ENCODE data around the gene MS4A18. TPM values are rescaled to one million over a fixed set of nuclear protein-coding genes. Genes with fewer than 3 reads are reported as not detected.
A peak's percentile ranks its signal among the peaks of the same experiment; 100 is the strongest.

MS4A18 gene
- polyA plus RNA-seq, 3 donors = not detected

- DNase-seq (ENCODE audit: extremely low read depth in 1 of 11, low read depth in 9 of 11, low spot score in 4 of 11) = no peak
These were observed 56.3 kb downstream of the MS4A18 start for GRCh38 chr11:60780774-60781173.

GRCh38 chr11:60781286-60781980 lies 56.9 kb downstream of the MS4A18 start:
- no peak for DNase-seq (ENCODE audit: extremely low read depth in 1 of 11, low read depth in 9 of 11, low spot score in 4 of 11)

GRCh38 chr11:60781981-60782316 lies 57.4 kb downstream of the MS4A18 start:
- no peak for DNase-seq (ENCODE audit: extremely low read depth in 1 of 11, low read depth in 9 of 11, low spot score in 4 of 11)

- DNase-seq (ENCODE audit: extremely low read depth in 1 of 11, low read depth in 9 of 11, low spot score in 4 of 11) = no peak
These were observed 58.0 kb downstream of the MS4A18 start for GRCh38 chr11:60782393-60783140.

- DNase-seq (ENCODE audit: extremely low read depth in 1 of 11, low read depth in 9 of 11, low spot score in 4 of 11) = no peak
These were observed 58.6 kb downstream of the MS4A18 start for GRCh38 chr11:60783141-60783484.

- no peak for DNase-seq (ENCODE audit: extremely low read depth in 1 of 11, low read depth in 9 of 11, low spot score in 4 of 11)
These were observed 59.4 kb downstream of the MS4A18 start for GRCh38 chr11:60783911-60784310.

- no peak for DNase-seq (ENCODE audit: extremely low read depth in 1 of 11, low read depth in 9 of 11, low spot score in 4 of 11)
These were observed 60.6 kb downstream of the MS4A18 start, which contains the start of gene MS4A10 for GRCh38 chr11:60785136-60785535. TSS of gene MS4A10 (plus strand) at chr11:60785333. CDS start at chr11:60790336, 5,003 bp downstream.

GRCh38 chr11:60785806-60786361 lies 61.4 kb downstream of the MS4A18 start:
- no peak for DNase-seq (ENCODE audit: extremely low read depth in 1 of 11, low read depth in 9 of 11, low spot score in 4 of 11)

GRCh38 chr11:60786811-60787567 lies 62.5 kb downstream of the MS4A18 start:
- DNase-seq (ENCODE audit: extremely low read depth in 1 of 11, low read depth in 9 of 11, low spot score in 4 of 11) = peak in 1 of 11 donors; percentile 27

- DNase-seq (ENCODE audit: extremely low read depth in 1 of 11, low read depth in 9 of 11, low spot score in 4 of 11) = no peak
These were observed 64.0 kb downstream of the MS4A18 start for GRCh38 chr11:60788401-60789125.

GRCh38 chr11:60790726-60791125 lies 66.2 kb downstream of the MS4A18 start:
- no peak for DNase-seq (ENCODE audit: extremely low read depth in 1 of 11, low read depth in 9 of 11, low spot score in 4 of 11)

GRCh38 chr11:60791153-60791933 lies 66.8 kb downstream of the MS4A18 start:
- DNase-seq (ENCODE audit: extremely low read depth in 1 of 11, low read depth in 9 of 11, low spot score in 4 of 11) = no peak

GRCh38 chr11:60792521-60792920 lies 68.0 kb downstream of the MS4A18 start:
- DNase-seq (ENCODE audit: extremely low read depth in 1 of 11, low read depth in 9 of 11, low spot score in 4 of 11) = no peak

Other genes with a start within 250 kb of the MS4A18 start
- not detected for gene MS4A12, start 231.9 kb upstream of the MS4A18 start, polyA plus RNA-seq (ENCODE audit: insufficient read length in 3 of 3)
- not detected for gene MS4A13, start 209.3 kb upstream of the MS4A18 start, polyA plus RNA-seq (ENCODE audit: insufficient read length in 3 of 3)
- under 1 TPM in 1 of 3 donors, not detected in 2; 0.20 TPM for gene MS4A8, start 25.1 kb upstream of the MS4A18 start, polyA plus RNA-seq (ENCODE audit: insufficient read length in 3 of 3)
- gene MS4A15, start 32.1 kb downstream of the MS4A18 start, polyA plus RNA-seq (ENCODE audit: insufficient read length in 3 of 3) = not detected
- under 1 TPM; 0.13 to 0.21 (median 0.19) TPM for gene MS4A10, start 60.6 kb downstream of the MS4A18 start, polyA plus RNA-seq (ENCODE audit: insufficient read length in 3 of 3)
- gene CCDC86, start 117.4 kb downstream of the MS4A18 start, polyA plus RNA-seq (ENCODE audit: insufficient read length in 3 of 3) = 10 to 100 TPM; 15.2 to 22.0 (median 19.2) TPM
- under 1 TPM; 0.09 to 0.23 (median 0.20) TPM for gene PTGDR2, start 131.2 kb downstream of the MS4A18 start, polyA plus RNA-seq (ENCODE audit: insufficient read length in 3 of 3)
- under 1 TPM in 2 of 3 donors, not detected in 1; 0.12 to 0.32 TPM for gene ZP1, start 142.8 kb downstream of the MS4A18 start, polyA plus RNA-seq (ENCODE audit: insufficient read length in 3 of 3)
- gene PRPF19, start 181.9 kb downstream of the MS4A18 start, polyA plus RNA-seq (ENCODE audit: insufficient read length in 3 of 3) = 100 to 1,000 TPM; 120 to 148 (median 134) TPM
- 10 to 100 TPM; 80.1 to 96.6 (median 86.7) TPM for gene TMEM109, start 189.4 kb downstream of the MS4A18 start, polyA plus RNA-seq (ENCODE audit: insufficient read length in 3 of 3)
- gene TMEM132A, start 199.7 kb downstream of the MS4A18 start, polyA plus RNA-seq (ENCODE audit: insufficient read length in 3 of 3) = 10 to 100 TPM; 49.2 to 90.8 (median 83.4) TPM
- gene SLC15A3, start 227.5 kb downstream of the MS4A18 start, polyA plus RNA-seq (ENCODE audit: insufficient read length in 3 of 3) = 10 to 100 TPM; 14.2 to 19.1 (median 18.5) TPM
- 1 to 10 TPM in 2 of 3 donors, under 1 TPM in 1; 0.95 to 1.5 (median 1.4) TPM for gene CD6, start 247.0 kb downstream of the MS4A18 start, polyA plus RNA-seq (ENCODE audit: insufficient read length in 3 of 3)